HepG2 (cell line): ENCODE data around the gene BHLHE23. TPM values are rescaled to one million over a fixed set of nuclear protein-coding genes. Genes with fewer than 3 reads are reported as not detected.
A peak's percentile ranks its signal among the peaks of the same experiment; 100 is the strongest.

Source experiments
- AGO1 ChIP-seq: fragments of 200-400 bp; formaldehyde crosslinking; IDR thresholded peaks from 2 replicates; pipeline ENCODE4 v1.6.1; 2017; ENCODE audit warnings: mild to moderate bottlenecking, low read depth, low read length, moderate library complexity; ENCODE audit not compliant: poor library complexity, severe bottlenecking
- ARID2 ChIP-seq: sonication (generic); formaldehyde crosslinking; IDR thresholded peaks from 2 replicates; pipeline ENCODE4 v1.8.1; 2022; ENCODE audit warnings: mild to moderate bottlenecking, missing genetic modification reagents, borderline replicate concordance
- CREM ChIP-seq, 2 experiments: sonication (generic) in 1 of 2; formaldehyde crosslinking in 1 of 2; IDR thresholded peaks; 2 replicates each; pipeline versions ENCODE4 v1.4.0 to v1.6.1; 2016 to 2020; ENCODE audit warnings: antibody characterized with exemption in 1 of 2, mild to moderate bottlenecking in 1 of 2, missing genetic modification reagents in 1 of 2
- ESRRA ChIP-seq: sonication (generic); formaldehyde crosslinking; IDR thresholded peaks from 2 replicates; pipeline ENCODE4 v1.5.1; 2020; ENCODE audit warnings: mild to moderate bottlenecking, low read depth, missing genetic modification reagents
- MEF2D ChIP-seq: sonication (generic); formaldehyde crosslinking; IDR thresholded peaks from 2 replicates; pipeline ENCODE4 v1.5.1; 2020; ENCODE audit warnings: mild to moderate bottlenecking, missing genetic modification reagents
- PATZ1 ChIP-seq: sonication (generic); formaldehyde crosslinking; IDR thresholded peaks from 2 replicates; pipeline ENCODE4 v1.4.0; 2020; ENCODE audit warnings: missing genetic modification reagents
- TFAP4 ChIP-seq: sonication (generic); IDR thresholded peaks from 2 replicates; pipeline ENCODE4 v1.6.1; 2016; ENCODE audit warnings: low read depth, borderline replicate concordance
- ZFY ChIP-seq: sonication (generic); formaldehyde crosslinking; IDR thresholded peaks from 2 replicates; pipeline ENCODE4 v1.4.0; 2020; ENCODE audit warnings: missing genetic modification reagents
- ZNF180 ChIP-seq: sonication (generic); formaldehyde crosslinking; IDR thresholded peaks from 2 replicates; pipeline ENCODE4 v1.4.0; 2020; ENCODE audit warnings: low read depth, missing genetic modification reagents, borderline replicate concordance
- ZNF414 ChIP-seq: sonication (generic); formaldehyde crosslinking; IDR thresholded peaks from 2 replicates; pipeline ENCODE4 v1.5.0; 2020; ENCODE audit warnings: missing genetic modification reagents
- ZNF691 ChIP-seq: sonication (generic); formaldehyde crosslinking; IDR thresholded peaks from 2 replicates; pipeline ENCODE4 v1.4.0; 2020; ENCODE audit warnings: missing genetic modification reagents, low read depth, mild to moderate bottlenecking, borderline replicate concordance
- ZNF776 ChIP-seq: sonication (generic); formaldehyde crosslinking; IDR thresholded peaks from 2 replicates; pipeline ENCODE4 v1.4.0; 2020; ENCODE audit warnings: mild to moderate bottlenecking, missing genetic modification reagents
- polyA plus RNA-seq, 8 experiments: library from polyadenylated mRNA; depleted of rRNA in 3 of 8; stranded (reverse) in 7 of 8; unstranded in 1 of 8; fragments of >200 nt; fragmentation: Illumina TruSeq in 4 of 8; extraction: Trizol in 4 of 8; gene quantifications; 2 replicates each; pipeline versions ENCODE4 v1.2.1 to v1.2.3, GENCODE V29; 2011 to 2016; ENCODE audit warnings: low read depth in 4 of 8, missing spikeins in 1 of 8, mixed read lengths in 1 of 8; ENCODE audit not compliant: insufficient read depth in 1 of 8
- total RNA-seq, 5 experiments: library from RNA; depleted of rRNA; stranded (reverse); fragments of >200 nt; fragmentation: Illumina TruSeq; extraction: Trizol; gene quantifications; 2 replicates each; pipeline ENCODE4 v1.2.3, GENCODE V29; 2016; ENCODE audit warnings: low read depth in 1 of 5
- TF ChIP-seq, protein P1 (sequence below), 2 experiments: sonication (generic) in 1 of 2; formaldehyde crosslinking in 1 of 2; IDR thresholded peaks; 2 replicates each; pipeline versions ENCODE4 v1.4.0 to v1.6.1; 2016 to 2020; ENCODE audit warnings: borderline replicate concordance in 1 of 2, low read depth in 1 of 2, mild to moderate bottlenecking in 1 of 2, missing genetic modification reagents in 1 of 2

BHLHE23 gene
- total and polyA plus RNA-seq, 2 of the 13 experiments (the other 11 are each of a cell fraction or from before 2014, with no cell fraction given), result not detected

DNA sequence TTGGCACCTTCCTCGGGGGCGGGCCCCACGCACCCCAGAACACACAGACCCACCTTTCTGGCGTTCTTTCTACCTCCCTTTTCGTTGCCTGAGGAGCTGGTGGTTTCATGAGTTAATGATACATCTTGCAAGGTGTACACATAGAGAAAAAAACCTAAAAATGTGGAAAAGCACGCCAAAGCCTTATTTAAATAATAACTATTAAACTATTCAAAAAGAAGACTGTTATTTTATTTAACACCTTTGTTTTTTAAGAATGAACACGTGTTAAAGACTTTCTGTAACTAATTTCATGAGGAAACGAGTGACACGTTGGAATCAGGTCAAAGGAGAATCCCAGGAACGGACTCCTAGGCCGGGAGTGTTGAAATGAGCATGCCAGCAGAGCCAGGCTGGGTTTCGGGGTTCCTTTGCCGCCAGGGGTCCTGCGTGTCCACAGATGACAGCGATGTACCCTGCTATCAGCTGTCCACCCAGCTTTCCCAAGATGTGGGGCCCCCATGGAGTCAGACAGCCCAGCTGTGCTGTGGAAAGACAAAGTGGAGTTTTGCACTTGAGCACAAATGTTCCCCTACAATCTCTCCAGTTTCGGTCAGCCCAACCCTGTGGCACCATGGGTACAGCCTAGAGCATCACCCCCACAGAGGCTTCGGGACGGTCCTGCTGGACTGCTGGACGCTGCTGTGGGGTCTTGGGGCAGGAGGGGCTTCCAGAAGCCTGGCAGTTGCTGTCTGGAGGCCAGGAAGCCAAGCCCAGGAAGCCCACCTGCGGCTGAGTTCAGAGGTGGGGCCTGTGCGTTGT, 38.2 kb downstream of the BHLHE23 start (continued):
- TF ChIP-seq, protein P1, sequence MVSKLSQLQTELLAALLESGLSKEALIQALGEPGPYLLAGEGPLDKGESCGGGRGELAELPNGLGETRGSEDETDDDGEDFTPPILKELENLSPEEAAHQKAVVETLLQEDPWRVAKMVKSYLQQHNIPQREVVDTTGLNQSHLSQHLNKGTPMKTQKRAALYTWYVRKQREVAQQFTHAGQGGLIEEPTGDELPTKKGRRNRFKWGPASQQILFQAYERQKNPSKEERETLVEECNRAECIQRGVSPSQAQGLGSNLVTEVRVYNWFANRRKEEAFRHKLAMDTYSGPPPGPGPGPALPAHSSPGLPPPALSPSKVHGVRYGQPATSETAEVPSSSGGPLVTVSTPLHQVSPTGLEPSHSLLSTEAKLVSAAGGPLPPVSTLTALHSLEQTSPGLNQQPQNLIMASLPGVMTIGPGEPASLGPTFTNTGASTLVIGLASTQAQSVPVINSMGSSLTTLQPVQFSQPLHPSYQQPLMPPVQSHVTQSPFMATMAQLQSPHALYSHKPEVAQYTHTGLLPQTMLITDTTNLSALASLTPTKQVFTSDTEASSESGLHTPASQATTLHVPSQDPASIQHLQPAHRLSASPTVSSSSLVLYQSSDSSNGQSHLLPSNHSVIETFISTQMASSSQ (IDR thresholded peaks at IDR 0.05; ENCODE audit: low read depth), result no peak
- TF ChIP-seq, protein P1 (CRISPR knock-in tag; IDR thresholded peaks at IDR 0.05; ENCODE audit: borderline replicate concordance), result 0 out of 2 replicates have a peak, but pooled peaks have one; percentile 25
- TF ChIP-seq ZNF414 (CRISPR knock-in tag), result no peak
- no peak for TF ChIP-seq ESRRA (CRISPR knock-in tag)
- peak; percentile 99 for TF ChIP-seq AGO1
- peak; percentile 12; the same call in 1 of the 2 replicates for TF ChIP-seq PATZ1 (CRISPR knock-in tag)
- peak; percentile 61; the same call in 1 of the 2 replicates for TF ChIP-seq ZNF691 (CRISPR knock-in tag)
- peak; percentile 19; the same call in 1 of the 2 replicates for TF ChIP-seq CREM (IDR thresholded peaks at IDR 0.05)
- TF ChIP-seq CREM (CRISPR knock-in tag; IDR thresholded peaks at IDR 0.05), result no peak
- TF ChIP-seq ZNF776 (CRISPR knock-in tag), result no peak
- TF ChIP-seq MEF2D (CRISPR knock-in tag), result peak; percentile 35; the same call in 1 of the 2 replicates
- peak; percentile 63; the same call in 1 of the 2 replicates for TF ChIP-seq ARID2
- peak; percentile 35; the same call in 1 of the 2 replicates for TF ChIP-seq ZFY (CRISPR knock-in tag)
- TF ChIP-seq ZNF180 (CRISPR knock-in tag), result peak; percentile 73; the same call in 1 of the 2 replicates
- peak; percentile 74 for TF ChIP-seq TFAP4
